SU-DHL-6 (cell line): ENCODE results near the gene SPEF2.

Source experiments
- H2AFZ ChIP-seq: fragments of 200-600 bp; sonication (generic); 2 replicates; pipeline ENCODE4 v1.6.1; 2014; ENCODE audit warnings: low read depth, mild to moderate bottlenecking, moderate library complexity, mixed read lengths, antibody characterized with exemption, low read length; ENCODE audit not compliant: severe bottlenecking
- H3F3A ChIP-seq: fragments of 200-600 bp; shearing (Covaris generic); 2 replicates; pipeline ENCODE4 v1.6.0; 2016; ENCODE audit warnings: antibody characterized with exemption, mild to moderate bottlenecking; ENCODE audit not compliant: insufficient read depth
- H3K27ac ChIP-seq: fragments of 200-600 bp; sonication (generic); 2 replicates; pipeline ENCODE4 v1.5.1; 2016; ENCODE audit warnings: low read depth, mild to moderate bottlenecking, low read length, moderate library complexity, mixed read lengths
- H3K27me3 ChIP-seq: fragments of 200-600 bp; sonication (generic), shearing (Covaris generic); 2 replicates; pipeline ENCODE4 v1.6.0; 2014; ENCODE audit warnings: mild to moderate bottlenecking, low read length
- H3K36me3 ChIP-seq: fragments of 200-600 bp; sonication (generic); 2 replicates; pipeline ENCODE4 v1.6.1; 2014; ENCODE audit warnings: mild to moderate bottlenecking, low read length, mixed read lengths
- H3K4me2 ChIP-seq: fragments of 300-600, 200-600 bp; shearing (Covaris generic), sonication (generic); 2 replicates; pipeline ENCODE4 v1.6.0; 2014; ENCODE audit warnings: low read length, low read depth, mild to moderate bottlenecking; ENCODE audit not compliant: poor library complexity, severe bottlenecking
- H3K4me3 ChIP-seq: fragments of 200-600 bp; sonication (generic); 2 replicates; pipeline ENCODE4 v1.5.1; 2014; ENCODE audit warnings: antibody characterized with exemption, low read length, mild to moderate bottlenecking, mixed read lengths; ENCODE audit not compliant: insufficient read depth, poor library complexity, severe bottlenecking
- H3K79me2 ChIP-seq: fragments of 200-600 bp; sonication (generic); 2 replicates; pipeline ENCODE4 v1.6.1; 2014; ENCODE audit warnings: mild to moderate bottlenecking, low read length, moderate library complexity; ENCODE audit not compliant: insufficient read depth
- H3K9ac ChIP-seq: fragments of 200-600 bp; sonication (generic); 2 replicates; pipeline ENCODE4 v1.7.0; 2014; ENCODE audit warnings: mild to moderate bottlenecking, low read length
- H3K9me2 ChIP-seq: fragments of 200-600 bp; sonication (generic); replicated peaks from 2 replicates; pipeline ENCODE4 v1.6.1; 2014; ENCODE audit warnings: low read length; ENCODE audit not compliant: insufficient read depth
- H3K9me3 ChIP-seq: fragments of 200-600 bp; sonication (generic); 2 replicates; pipeline ENCODE4 v1.6.1; 2014; ENCODE audit warnings: low read length, mixed read lengths; ENCODE audit not compliant: insufficient read depth
- H4K20me1 ChIP-seq: fragments of 200-600 bp; sonication (generic); 2 replicates; pipeline ENCODE4 v1.6.1; 2014; ENCODE audit warnings: low read depth, mild to moderate bottlenecking, antibody characterized with exemption, low read length, moderate library complexity, mixed read lengths
- CTCF ChIP-seq: fragments of 200-600 bp; sonication (generic); IDR thresholded peaks from one replicate; pipeline ENCODE4 v1.5.1; 2017; ENCODE audit warnings: antibody characterized with exemption, mild to moderate bottlenecking, low read length, moderate library complexity; ENCODE audit not compliant: insufficient read depth, poor library complexity, severe bottlenecking
- EZH2phosphoT487 ChIP-seq: fragments of 200-600 bp; sonication (generic), shearing (Covaris generic); conservative IDR thresholded peaks from 2 replicates; pipeline ENCODE4 v1.6.1; 2018; ENCODE audit warnings: mild to moderate bottlenecking, antibody characterized with exemption, low read length, moderate library complexity, mixed read lengths

The SPEF2 gene

GRCh38 chr5:35608881-35609779 lies 8.5 kb upstream of the SPEF2 start:
- Histone ChIP-seq H3K27ac (no peak overlapping the region), H3F3A (no peaks in the 10 kb centered on the region), H3K9ac (no peak overlapping the region), H3K4me3 (no peak overlapping the region), H3K36me3 (no peaks in the 10 kb centered on the region), H4K20me1 (no peaks in the 10 kb centered on the region), H3K4me2 (no peak overlapping the region), H3K9me3 (no peaks in the 10 kb centered on the region), H3K9me2 (no peaks in the 10 kb centered on the region), H3K79me2 (no peaks in the 10 kb centered on the region), H3K27me3 (no peaks in the 10 kb centered on the region), H2AFZ (no peak overlapping the region)
- TF ChIP-seq CTCF (no peak), EZH2phosphoT487 (no peak)

- Histone ChIP-seq H3K9me3 (no peaks in the 10 kb centered on the region), H3K9me2 (no peaks in the 10 kb centered on the region), H3K4me2 (no peak overlapping the region), H3K27ac (no peak overlapping the region), H3F3A (no peaks in the 10 kb centered on the region), H4K20me1 (no peaks in the 10 kb centered on the region), H3K79me2 (no peaks in the 10 kb centered on the region), H3K27me3 (no peaks in the 10 kb centered on the region), H2AFZ (no peak overlapping the region), H3K9ac (no peak overlapping the region), H3K4me3 (no peak overlapping the region), H3K36me3 (no peaks in the 10 kb centered on the region)
- TF ChIP-seq EZH2phosphoT487, result no peak
- TF ChIP-seq CTCF, result no peak
Observed at GRCh38 chr5:35617060-35617434, 616 bp upstream of the SPEF2 start.

- Histone ChIP-seq H3K27ac (no peak overlapping the region), H4K20me1 (no peaks in the 10 kb centered on the region), H3K27me3 (no peaks in the 10 kb centered on the region), H2AFZ (no peak overlapping the region), H3K9ac (no peak overlapping the region), H3K36me3 (no peaks in the 10 kb centered on the region), H3K4me3 (no peak overlapping the region), H3K9me2 (no peaks in the 10 kb centered on the region), H3K79me2 (no peaks in the 10 kb centered on the region), H3K4me2 (no peak overlapping the region), H3F3A (no peaks in the 10 kb centered on the region), H3K9me3 (no peaks in the 10 kb centered on the region)
- TF ChIP-seq CTCF (no peak), EZH2phosphoT487 (no peak)
Observed at GRCh38 chr5:35618304-35618636, 607 bp downstream of the SPEF2 start.
